SK-N-SH treated with all-trans-retinoic acid at 6 μM for 48 hours (cell line): Measurements from ENCODE around the gene ESPNL.

Experiments used
- ATAC-seq: fragments of 200-7000 bp; cut with Tn5 transposase; 3 replicates; pipeline ENCODE4 v1.9.1; 2020; ENCODE audit warnings: mild to moderate bottlenecking, moderate library complexity
- ARNTL ChIP-seq: fragments of 450-650 bp; formaldehyde crosslinking; IDR thresholded peaks from 2 replicates; pipeline ENCODE4 v1.5.0; 2020; ENCODE audit warnings: low read depth, mild to moderate bottlenecking, moderate library complexity, borderline replicate concordance
- BACH2 ChIP-seq: fragments of 250-450 bp; sonication (Bioruptor Pico); IDR thresholded peaks from 2 replicates; pipeline ENCODE4 v1.9.0; 2021; ENCODE audit warnings: mild to moderate bottlenecking, borderline replicate concordance
- CSDC2 ChIP-seq: fragments of 250-450 bp; sonication (Bioruptor Pico); IDR thresholded peaks from 2 replicates; pipeline ENCODE4 v1.5.0; 2020; ENCODE audit warnings: mild to moderate bottlenecking, moderate library complexity
- ESRRG ChIP-seq: fragments of 250-450 bp; sonication (Bioruptor Pico); IDR thresholded peaks from 2 replicates; pipeline ENCODE4 v1.6.1; 2021; ENCODE audit warnings: mild to moderate bottlenecking
- GLIS3 ChIP-seq: fragments of 250-450 bp; sonication (Bioruptor Pico); IDR thresholded peaks from 2 replicates; pipeline ENCODE4 v1.5.0; 2020; ENCODE audit warnings: mild to moderate bottlenecking, moderate library complexity
- ISL1 ChIP-seq: fragments of 250-450 bp; sonication (Bioruptor Pico); IDR thresholded peaks from 2 replicates; pipeline ENCODE4 v2.1.2; 2022; ENCODE audit warnings: mild to moderate bottlenecking, moderate library complexity
- OSR1 ChIP-seq: fragments of 250-450 bp; sonication (Bioruptor Pico); IDR thresholded peaks from 2 replicates; pipeline ENCODE4 v1.8.0; 2022; ENCODE audit warnings: moderate library complexity, mild to moderate bottlenecking, inconsistent platforms
- PPARA ChIP-seq: fragments of 250-450 bp; sonication (Bioruptor Pico); IDR thresholded peaks from 2 replicates; pipeline ENCODE4 v1.5.0; 2020; ENCODE audit warnings: mild to moderate bottlenecking, borderline replicate concordance
- RARB ChIP-seq: fragments of 250-450 bp; sonication (Bioruptor Pico); IDR thresholded peaks from 2 replicates; pipeline ENCODE4 v1.8.0; 2021; ENCODE audit warnings: mild to moderate bottlenecking, moderate library complexity
- SNAI2 ChIP-seq: fragments of 250-450 bp; sonication (Bioruptor Pico); IDR thresholded peaks from 2 replicates; pipeline ENCODE4 v1.5.0; 2020; ENCODE audit warnings: mild to moderate bottlenecking, moderate library complexity
- TCF4 ChIP-seq: fragments of 250-450 bp; sonication (Bioruptor Pico); IDR thresholded peaks from 2 replicates; pipeline ENCODE4 v1.8.0; 2021; ENCODE audit warnings: mild to moderate bottlenecking, moderate library complexity, borderline replicate concordance
- TOX ChIP-seq: fragments of 250-450 bp; sonication (Bioruptor Pico); IDR thresholded peaks from 2 replicates; pipeline ENCODE4 v1.8.0; 2021; ENCODE audit warnings: mild to moderate bottlenecking, moderate library complexity, borderline replicate concordance
- ZC3H10 ChIP-seq: fragments of 250-450 bp; sonication (Bioruptor Pico); IDR thresholded peaks from 2 replicates; pipeline ENCODE4 v1.5.1; 2021; ENCODE audit warnings: mild to moderate bottlenecking, moderate library complexity
- ZFP3 ChIP-seq: fragments of 250-450 bp; sonication (Bioruptor Pico); IDR thresholded peaks from 2 replicates; pipeline ENCODE4 v1.5.0; 2020; ENCODE audit warnings: mild to moderate bottlenecking, moderate library complexity
- ZFP30 ChIP-seq: fragments of 450-650 bp; formaldehyde crosslinking; IDR thresholded peaks from 2 replicates; pipeline ENCODE4 v1.5.0; 2022; ENCODE audit warnings: mild to moderate bottlenecking, moderate library complexity
- ZNF565 ChIP-seq: fragments of 450-650 bp; formaldehyde crosslinking; conservative IDR thresholded peaks from 2 replicates; pipeline ENCODE4 v1.5.0; 2020; ENCODE audit warnings: low read depth, mild to moderate bottlenecking, moderate library complexity
- ZNF70 ChIP-seq: fragments of 450-650 bp; formaldehyde crosslinking; IDR thresholded peaks from 2 replicates; pipeline ENCODE4 v1.5.0; 2020; ENCODE audit warnings: mild to moderate bottlenecking, moderate library complexity
- ZNF8 ChIP-seq: fragments of 450-650 bp; formaldehyde crosslinking; IDR thresholded peaks from 2 replicates; pipeline ENCODE4 v1.5.0; 2020; ENCODE audit warnings: mild to moderate bottlenecking, moderate library complexity
- TF ChIP-seq, protein P1 (sequence below): fragments of 250-450 bp; sonication (Bioruptor Pico); IDR thresholded peaks from 2 replicates; pipeline ENCODE4 v1.8.0; 2021; ENCODE audit warnings: low read depth, mild to moderate bottlenecking, moderate library complexity, borderline replicate concordance
- TF ChIP-seq, protein P2 (sequence below): fragments of 250-450 bp; sonication (Bioruptor Pico); IDR thresholded peaks from 2 replicates; pipeline ENCODE4 v1.5.1; 2020; ENCODE audit warnings: low read depth, mild to moderate bottlenecking, moderate library complexity
- TF ChIP-seq, protein P3 (sequence below): fragments of 250-450 bp; sonication (Bioruptor Pico); IDR thresholded peaks from 2 replicates; pipeline ENCODE4 v1.5.1; 2021; ENCODE audit warnings: mild to moderate bottlenecking, moderate library complexity
- TF ChIP-seq, protein P4 (sequence below): fragments of 250-450 bp; sonication (Bioruptor Pico); IDR thresholded peaks from 2 replicates; pipeline ENCODE4 v1.8.0; 2020; ENCODE audit warnings: mild to moderate bottlenecking, moderate library complexity, borderline replicate concordance

Gene ESPNL

DNA sequence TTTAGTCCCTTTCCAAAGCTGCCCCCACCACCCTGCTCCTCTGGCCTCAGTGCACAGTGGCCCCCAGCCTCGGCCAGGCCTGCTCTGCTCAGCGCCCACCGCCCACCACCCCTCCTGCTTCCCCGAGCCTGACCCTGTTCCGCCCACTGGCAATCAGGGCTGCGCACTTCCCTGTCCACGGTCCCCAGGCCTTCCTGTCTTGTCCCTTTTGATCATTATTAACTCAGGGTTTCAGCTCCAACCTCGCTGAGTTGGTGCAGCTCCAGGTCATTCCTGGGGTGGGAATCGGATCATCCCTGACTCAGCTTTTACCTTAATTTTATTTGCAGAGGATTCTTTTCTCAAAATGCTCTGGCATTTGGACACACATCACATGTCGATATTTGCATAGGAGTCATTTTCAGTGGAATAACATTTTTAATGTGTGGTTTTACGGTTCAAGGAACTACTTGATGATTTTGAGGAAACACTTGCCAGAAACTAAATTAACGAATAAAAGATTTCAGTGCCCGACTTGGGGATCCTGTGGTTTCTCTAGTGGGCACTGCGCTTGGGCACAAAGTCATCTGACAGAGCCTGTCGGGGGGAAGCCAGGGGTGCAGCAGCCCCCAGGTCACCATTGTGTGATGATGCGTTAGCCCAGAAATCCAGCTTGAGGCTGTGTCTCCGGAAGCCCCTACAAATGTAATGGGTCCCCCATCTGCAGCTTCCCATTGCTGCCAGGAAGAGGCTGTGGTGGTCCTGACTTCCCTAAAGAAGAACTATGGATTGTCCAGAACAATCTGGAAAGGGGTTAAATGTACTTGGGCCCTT, 1.0 kb upstream of the ESPNL start (continued):
- TF ChIP-seq, protein P1, sequence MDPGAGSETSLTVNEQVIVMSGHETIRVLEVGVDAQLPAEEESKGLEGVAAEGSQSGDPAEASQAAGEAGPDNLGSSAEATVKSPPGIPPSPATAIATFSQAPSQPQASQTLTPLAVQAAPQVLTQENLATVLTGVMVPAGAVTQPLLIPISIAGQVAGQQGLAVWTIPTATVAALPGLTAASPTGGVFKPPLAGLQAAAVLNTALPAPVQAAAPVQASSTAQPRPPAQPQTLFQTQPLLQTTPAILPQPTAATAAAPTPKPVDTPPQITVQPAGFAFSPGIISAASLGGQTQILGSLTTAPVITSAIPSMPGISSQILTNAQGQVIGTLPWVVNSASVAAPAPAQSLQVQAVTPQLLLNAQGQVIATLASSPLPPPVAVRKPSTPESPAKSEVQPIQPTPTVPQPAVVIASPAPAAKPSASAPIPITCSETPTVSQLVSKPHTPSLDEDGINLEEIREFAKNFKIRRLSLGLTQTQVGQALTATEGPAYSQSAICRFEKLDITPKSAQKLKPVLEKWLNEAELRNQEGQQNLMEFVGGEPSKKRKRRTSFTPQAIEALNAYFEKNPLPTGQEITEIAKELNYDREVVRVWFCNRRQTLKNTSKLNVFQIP = no peak
- TF ChIP-seq ARNTL (CRISPR knock-in tag) = no peak
- TF ChIP-seq, all 23 proteins: peak for 0

DNA sequence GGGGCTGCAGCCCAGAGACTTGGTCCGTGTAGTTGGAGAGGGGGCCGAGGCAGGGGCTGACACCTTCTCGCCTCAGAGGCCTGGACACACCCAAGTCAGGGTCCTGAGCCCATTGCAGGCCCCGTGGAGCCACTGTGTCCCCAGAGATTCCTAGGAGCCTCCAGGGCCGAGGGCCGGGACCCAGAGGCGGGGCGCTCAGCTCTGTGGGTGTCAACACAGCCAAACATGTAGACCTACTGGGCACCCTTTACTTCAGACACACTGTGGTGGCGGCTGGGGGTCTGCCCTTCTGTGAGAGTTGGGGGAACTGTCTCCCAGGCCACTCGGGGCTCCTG, 459 bp upstream of the ESPNL start:
- TF ChIP-seq, protein P2, sequence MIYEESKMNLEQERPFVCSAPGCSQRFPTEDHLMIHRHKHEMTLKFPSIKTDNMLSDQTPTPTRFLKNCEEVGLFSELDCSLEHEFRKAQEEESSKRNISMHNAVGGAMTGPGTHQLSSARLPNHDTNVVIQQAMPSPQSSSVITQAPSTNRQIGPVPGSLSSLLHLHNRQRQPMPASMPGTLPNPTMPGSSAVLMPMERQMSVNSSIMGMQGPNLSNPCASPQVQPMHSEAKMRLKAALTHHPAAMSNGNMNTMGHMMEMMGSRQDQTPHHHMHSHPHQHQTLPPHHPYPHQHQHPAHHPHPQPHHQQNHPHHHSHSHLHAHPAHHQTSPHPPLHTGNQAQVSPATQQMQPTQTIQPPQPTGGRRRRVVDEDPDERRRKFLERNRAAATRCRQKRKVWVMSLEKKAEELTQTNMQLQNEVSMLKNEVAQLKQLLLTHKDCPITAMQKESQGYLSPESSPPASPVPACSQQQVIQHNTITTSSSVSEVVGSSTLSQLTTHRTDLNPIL = no peak
- TF ChIP-seq ISL1 (no peak), GLIS3 (CRISPR knock-in tag) (no peak), OSR1 (CRISPR knock-in tag) (no peak), ZNF8 (CRISPR knock-in tag) (no peak), BACH2 (no peak), TCF4 (CRISPR knock-in tag) (no peak), RARB (CRISPR knock-in tag) (no peak), CSDC2 (CRISPR knock-in tag) (no peak), ESRRG (no peak), ZNF565 (CRISPR knock-in tag) (no peak), TOX (CRISPR knock-in tag) (no peak), SNAI2 (CRISPR knock-in tag) (no peak), ZC3H10 (CRISPR knock-in tag) (no peak)
- TF ChIP-seq, protein P3, sequence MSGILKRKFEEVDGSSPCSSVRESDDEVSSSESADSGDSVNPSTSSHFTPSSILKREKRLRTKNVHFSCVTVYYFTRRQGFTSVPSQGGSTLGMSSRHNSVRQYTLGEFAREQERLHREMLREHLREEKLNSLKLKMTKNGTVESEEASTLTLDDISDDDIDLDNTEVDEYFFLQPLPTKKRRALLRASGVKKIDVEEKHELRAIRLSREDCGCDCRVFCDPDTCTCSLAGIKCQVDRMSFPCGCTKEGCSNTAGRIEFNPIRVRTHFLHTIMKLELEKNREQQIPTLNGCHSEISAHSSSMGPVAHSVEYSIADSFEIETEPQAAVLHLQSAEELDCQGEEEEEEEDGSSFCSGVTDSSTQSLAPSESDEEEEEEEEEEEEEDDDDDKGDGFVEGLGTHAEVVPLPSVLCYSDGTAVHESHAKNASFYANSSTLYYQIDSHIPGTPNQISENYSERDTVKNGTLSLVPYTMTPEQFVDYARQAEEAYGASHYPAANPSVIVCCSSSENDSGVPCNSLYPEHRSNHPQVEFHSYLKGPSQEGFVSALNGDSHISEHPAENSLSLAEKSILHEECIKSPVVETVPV (CRISPR knock-in tag) = no peak
- no peak for ATAC-seq

DNA sequence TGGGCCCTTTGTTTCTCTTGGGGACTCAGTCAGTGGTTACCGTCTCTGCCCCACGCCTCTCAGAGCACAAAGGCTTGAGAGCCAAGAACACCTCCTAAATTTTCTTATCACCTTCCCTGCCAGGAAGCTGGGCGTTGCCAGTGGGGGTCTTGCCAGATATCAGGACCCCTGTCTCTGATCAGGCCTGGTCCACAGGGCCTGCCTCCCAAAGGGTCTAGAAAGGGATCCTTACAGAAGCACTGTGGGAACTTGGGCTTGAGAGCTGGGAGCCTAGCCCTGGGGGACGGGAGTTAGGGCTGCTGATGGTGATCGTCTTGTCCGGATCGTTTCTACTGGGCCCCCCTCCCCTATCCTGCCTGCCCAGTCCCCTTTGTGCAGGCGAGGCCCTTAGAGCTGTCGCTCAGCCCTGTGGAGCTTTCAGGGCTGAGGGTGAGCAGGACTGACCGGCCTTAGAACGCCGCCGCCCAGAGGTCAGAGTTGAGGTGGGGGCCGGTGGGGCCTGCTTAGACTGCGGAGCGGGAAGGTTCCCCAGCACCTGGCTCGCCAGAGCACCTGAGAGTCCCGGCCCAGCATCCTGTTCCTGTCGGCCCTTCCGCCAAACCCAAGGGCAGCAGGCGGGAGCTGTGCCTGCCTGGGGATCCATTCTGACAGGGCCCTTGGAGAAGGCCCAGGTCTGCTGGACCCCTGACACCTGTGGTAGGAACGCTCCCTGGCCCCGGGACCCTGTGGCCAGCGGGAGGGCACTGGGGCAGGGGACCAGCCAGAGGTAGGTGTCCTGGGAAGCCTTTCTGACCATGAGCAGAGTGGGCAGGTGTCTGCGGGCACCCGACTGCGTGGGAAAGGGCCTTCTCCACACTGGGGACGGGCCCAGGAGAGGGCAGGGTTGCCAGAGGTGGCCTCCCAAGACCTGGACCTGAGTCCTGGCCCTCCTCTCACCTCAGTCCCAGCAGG, 956 bp downstream of the ESPNL start:
- ATAC-seq = no peak
- TF ChIP-seq CSDC2 (CRISPR knock-in tag) (no peak), ZNF70 (CRISPR knock-in tag) (no peak)

DNA sequence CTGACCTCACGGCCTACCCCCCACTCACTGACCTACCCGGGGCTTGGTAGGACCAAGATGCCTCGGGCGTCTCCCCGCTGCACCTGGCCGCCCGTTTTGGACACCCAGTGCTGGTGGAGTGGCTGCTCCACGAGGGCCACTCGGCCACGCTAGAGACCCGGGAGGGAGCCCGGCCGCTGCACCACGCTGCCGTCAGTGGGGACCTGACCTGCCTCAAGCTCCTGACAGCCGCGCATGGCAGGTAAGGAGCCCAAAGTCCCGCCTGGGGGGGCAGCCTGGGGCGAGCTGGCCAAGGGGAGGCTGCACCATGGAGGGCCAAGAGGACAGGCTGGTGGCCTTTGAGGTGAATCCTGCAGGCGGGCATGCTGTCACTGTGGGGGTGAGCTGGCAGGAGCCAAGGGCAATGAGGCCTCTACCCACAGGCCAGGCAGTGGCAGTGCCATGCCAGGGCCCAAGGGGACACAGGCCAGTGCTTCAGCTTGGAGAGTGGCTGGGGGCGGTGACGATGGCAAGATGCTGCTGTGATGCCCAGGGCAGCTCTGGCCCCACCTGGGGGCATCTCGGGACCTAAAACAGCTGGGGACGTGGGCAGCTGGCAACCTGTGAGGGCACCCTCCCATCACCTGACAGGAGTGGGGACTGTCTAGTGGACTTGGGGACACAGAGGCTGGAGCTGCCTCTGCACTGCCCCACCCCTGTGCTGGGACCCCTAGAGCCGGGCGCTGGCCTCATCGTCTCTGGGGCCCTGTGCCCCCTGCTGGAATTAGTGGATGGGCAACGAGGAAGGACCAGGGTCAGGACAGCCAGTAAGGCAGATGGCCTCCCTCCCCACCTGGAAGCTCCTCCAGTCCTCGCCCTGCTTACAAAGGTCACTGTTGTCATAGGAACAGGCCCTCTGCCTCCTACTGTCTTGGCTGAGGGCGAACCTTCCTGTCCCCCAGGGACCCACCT, 2.0 kb downstream of the ESPNL start:
- ATAC-seq = no peak
- TF ChIP-seq ESRRG (no peak), ZNF70 (CRISPR knock-in tag) (no peak), CSDC2 (CRISPR knock-in tag) (no peak), ZC3H10 (CRISPR knock-in tag) (no peak), ZNF8 (CRISPR knock-in tag) (no peak), ZFP3 (no peak), ARNTL (CRISPR knock-in tag) (no peak), PPARA (CRISPR knock-in tag) (no peak), GLIS3 (CRISPR knock-in tag) (no peak), OSR1 (CRISPR knock-in tag) (no peak), ISL1 (no peak), ZFP30 (CRISPR knock-in tag) (no peak), RARB (CRISPR knock-in tag) (no peak), TOX (CRISPR knock-in tag) (no peak)
- TF ChIP-seq, protein P2 = no peak
- TF ChIP-seq, protein P1 = no peak
- TF ChIP-seq, protein P4, sequence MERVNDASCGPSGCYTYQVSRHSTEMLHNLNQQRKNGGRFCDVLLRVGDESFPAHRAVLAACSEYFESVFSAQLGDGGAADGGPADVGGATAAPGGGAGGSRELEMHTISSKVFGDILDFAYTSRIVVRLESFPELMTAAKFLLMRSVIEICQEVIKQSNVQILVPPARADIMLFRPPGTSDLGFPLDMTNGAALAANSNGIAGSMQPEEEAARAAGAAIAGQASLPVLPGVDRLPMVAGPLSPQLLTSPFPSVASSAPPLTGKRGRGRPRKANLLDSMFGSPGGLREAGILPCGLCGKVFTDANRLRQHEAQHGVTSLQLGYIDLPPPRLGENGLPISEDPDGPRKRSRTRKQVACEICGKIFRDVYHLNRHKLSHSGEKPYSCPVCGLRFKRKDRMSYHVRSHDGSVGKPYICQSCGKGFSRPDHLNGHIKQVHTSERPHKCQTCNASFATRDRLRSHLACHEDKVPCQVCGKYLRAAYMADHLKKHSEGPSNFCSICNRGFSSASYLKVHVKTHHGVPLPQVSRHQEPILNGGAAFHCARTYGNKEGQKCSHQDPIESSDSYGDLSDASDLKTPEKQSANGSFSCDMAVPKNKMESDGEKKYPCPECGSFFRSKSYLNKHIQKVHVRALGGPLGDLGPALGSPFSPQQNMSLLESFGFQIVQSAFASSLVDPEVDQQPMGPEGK (CRISPR knock-in tag) = no peak
